Keratinocyte (primary cell): ENCODE measurements around the gene SLAIN2. TPM values are rescaled to one million over a fixed set of nuclear protein-coding genes. Genes with fewer than 3 reads are reported as not detected.
A peak's percentile ranks its signal among the peaks of the same experiment; 100 is the strongest.

Experiments
- DNase-seq: peaks from one replicate; pipeline ENCODE4 v3.0.0-alpha.2; 2011; ENCODE audit warnings: low read depth, missing footprints, low spot score
- FAIRE-seq: peaks from 2 replicates; lab custom pipeline; 2011; peaks lifted over from hg19 to GRCh38; lab: Jason Lieb, UNC
- H2AFZ ChIP-seq: 2 replicates; pipeline ENCODE4 v1.6.0; 2012; ENCODE audit warnings: low read length, control low read depth, inconsistent platforms; ENCODE audit not compliant: control insufficient read depth
- H3K27ac ChIP-seq: 2 replicates; pipeline ENCODE4 v1.5.1; 2011; ENCODE audit warnings: low read length; ENCODE audit not compliant: control insufficient read depth, insufficient read depth
- H3K27me3 ChIP-seq: 3 replicates; pipeline ENCODE4 v1.6.0; 2011; ENCODE audit warnings: low read length; ENCODE audit not compliant: control insufficient read depth, insufficient read depth; ENCODE audit errors: extremely low read depth
- H3K36me3 ChIP-seq, 2 experiments: 2 replicates in 1 of 2; 3 replicates in 1 of 2; pipeline ENCODE4 v1.5.1; 2011; ENCODE audit warnings: low read length in 2 of 2, mild to moderate bottlenecking in 1 of 2; ENCODE audit not compliant: control insufficient read depth in 2 of 2, insufficient read depth in 2 of 2; ENCODE audit errors: extremely low read depth in 1 of 2
- H3K4me1 ChIP-seq: 3 replicates; pipeline ENCODE4 v1.5.1; 2011; ENCODE audit warnings: low read length; ENCODE audit not compliant: control insufficient read depth, insufficient read depth; ENCODE audit errors: extremely low read depth
- H3K4me2 ChIP-seq: 3 replicates; pipeline ENCODE4 v1.6.0; 2011; ENCODE audit warnings: low read depth, low read length; ENCODE audit not compliant: control insufficient read depth, insufficient read depth; ENCODE audit errors: extremely low read depth
- H3K4me3 ChIP-seq, 3 experiments: fragments of 200-600 bp in 1 of 3; sonication (generic) in 1 of 3; 2 replicates in 2 of 3; 3 replicates in 1 of 3; pipeline ENCODE4 v1.5.1; 2011 to 2016; ENCODE audit warnings: low read length in 3 of 3, mild to moderate bottlenecking in 3 of 3, control low read depth in 2 of 3, inconsistent platforms in 1 of 3, low read depth in 1 of 3, mixed read lengths in 1 of 3, mixed run types in 1 of 3, moderate library complexity in 1 of 3; ENCODE audit not compliant: control insufficient read depth in 2 of 3, insufficient read depth in 2 of 3; ENCODE audit errors: extremely low read depth in 1 of 3
- H3K79me2 ChIP-seq: 2 replicates; pipeline ENCODE4 v1.6.0; 2012; ENCODE audit warnings: low read length; ENCODE audit not compliant: control insufficient read depth, insufficient read depth
- H3K9ac ChIP-seq: 3 replicates; pipeline ENCODE4 v1.6.0; 2011; ENCODE audit warnings: low read length; ENCODE audit not compliant: control insufficient read depth, insufficient read depth; ENCODE audit errors: extremely low read depth
- H3K9me1 ChIP-seq: 3 replicates; pipeline ENCODE4 v1.6.0; 2011; ENCODE audit warnings: low read length; ENCODE audit not compliant: control insufficient read depth, insufficient read depth; ENCODE audit errors: extremely low read depth
- H3K9me3 ChIP-seq: 2 replicates; pipeline ENCODE4 v1.5.1; 2012; ENCODE audit warnings: low read depth, low read length; ENCODE audit not compliant: control insufficient read depth
- H4K20me1 ChIP-seq: 3 replicates; pipeline ENCODE4 v1.6.0; 2011; ENCODE audit warnings: low read length; ENCODE audit not compliant: control insufficient read depth, insufficient read depth; ENCODE audit errors: extremely low read depth
- EZH2 ChIP-seq: IDR thresholded peaks from one replicate; pipeline ENCODE4 v1.6.1; 2012; ENCODE audit warnings: inconsistent platforms, mild to moderate bottlenecking, low read length, moderate library complexity
- dilution Hi-C: fragments of 300-500 bp; cut with MboI; formaldehyde crosslinking; loops from one replicate; pipeline ENCODE4 v1.7.0; 2020; ENCODE audit warnings: low sequenced_read_pairs; ENCODE audit not compliant: extremely low pct_ligation_motif_present
- polyA plus RNA-seq, 5 experiments: library from polyadenylated mRNA; depleted of rRNA in 3 of 5; stranded (reverse) in 3 of 5; stranded (forward) in 1 of 5; unstranded in 1 of 5; fragments of >200 nt; gene quantifications; 1 replicate in 1 of 5; 2 replicates in 3 of 5; 3 replicates in 1 of 5; pipeline versions ENCODE4 v1.2.1 to v1.2.3, GENCODE V29; 2011 to 2012; ENCODE audit warnings: missing spikeins in 2 of 5, low read depth in 1 of 5, low replicate concordance in 1 of 5
- TF ChIP-seq, protein P1 (sequence below), 3 experiments: IDR thresholded peaks in 1 of 3; conservative IDR thresholded peaks in 1 of 3; optimal IDR thresholded peaks in 1 of 3; 2 replicates in 2 of 3; 3 replicates in 1 of 3; pipeline versions ENCODE3 to v1.5.1; 2011; ENCODE audit warnings: low read length in 3 of 3, mild to moderate bottlenecking in 3 of 3, moderate library complexity in 2 of 3, control low read depth in 1 of 3, inconsistent platforms in 1 of 3; ENCODE audit not compliant: insufficient read depth in 2 of 3; ENCODE audit errors: extremely low read depth in 1 of 3

SLAIN2 gene
- polyA plus RNA-seq, 1 donor (not counting 4 experiments of a cell fraction or from before 2014, with no cell fraction given) = 72.4 TPM

DNA sequence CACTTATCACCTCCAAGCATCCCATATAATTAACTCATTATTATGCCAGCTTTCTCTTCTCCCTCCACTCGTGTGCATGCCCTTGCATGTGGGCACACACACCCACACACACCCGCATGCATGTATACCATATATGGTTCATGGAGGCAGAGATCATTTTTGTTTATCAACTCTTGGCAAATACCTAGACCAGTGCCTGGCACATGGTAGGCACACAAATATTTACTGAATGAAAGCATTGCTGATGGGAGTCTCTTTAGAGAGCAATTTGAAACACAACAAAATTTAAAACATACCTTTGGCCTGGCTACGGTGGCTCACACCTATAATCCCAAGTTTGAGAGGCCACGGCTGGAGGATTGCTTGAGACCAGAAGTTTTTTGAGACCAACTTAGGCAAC lies 90.7 kb downstream of the SLAIN2 start:
- no peaks in the 10 kb centered on the region for H4K20me1 ChIP-seq
- H3K36me3 ChIP-seq = peaks cover 2 to 3% of the 10 kb centered on the region in 2 experiments
- DNase-seq (no peak), FAIRE-seq (no peak)
- H3K27me3 ChIP-seq = no peaks in the 10 kb centered on the region
- TF ChIP-seq, protein P1, sequence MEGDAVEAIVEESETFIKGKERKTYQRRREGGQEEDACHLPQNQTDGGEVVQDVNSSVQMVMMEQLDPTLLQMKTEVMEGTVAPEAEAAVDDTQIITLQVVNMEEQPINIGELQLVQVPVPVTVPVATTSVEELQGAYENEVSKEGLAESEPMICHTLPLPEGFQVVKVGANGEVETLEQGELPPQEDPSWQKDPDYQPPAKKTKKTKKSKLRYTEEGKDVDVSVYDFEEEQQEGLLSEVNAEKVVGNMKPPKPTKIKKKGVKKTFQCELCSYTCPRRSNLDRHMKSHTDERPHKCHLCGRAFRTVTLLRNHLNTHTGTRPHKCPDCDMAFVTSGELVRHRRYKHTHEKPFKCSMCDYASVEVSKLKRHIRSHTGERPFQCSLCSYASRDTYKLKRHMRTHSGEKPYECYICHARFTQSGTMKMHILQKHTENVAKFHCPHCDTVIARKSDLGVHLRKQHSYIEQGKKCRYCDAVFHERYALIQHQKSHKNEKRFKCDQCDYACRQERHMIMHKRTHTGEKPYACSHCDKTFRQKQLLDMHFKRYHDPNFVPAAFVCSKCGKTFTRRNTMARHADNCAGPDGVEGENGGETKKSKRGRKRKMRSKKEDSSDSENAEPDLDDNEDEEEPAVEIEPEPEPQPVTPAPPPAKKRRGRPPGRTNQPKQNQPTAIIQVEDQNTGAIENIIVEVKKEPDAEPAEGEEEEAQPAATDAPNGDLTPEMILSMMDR (optimal IDR thresholded peaks at IDR 0.05 in 1 of 3, IDR thresholded peaks at IDR 0.05 in 1 of 3, conservative IDR thresholded peaks at IDR 0.05 in 1 of 3; ENCODE audit: extremely low read depth in 1 of 3, insufficient read depth in 2 of 3, low read length in 3 of 3) = no peak
- no peak for TF ChIP-seq EZH2
- no peaks in the 10 kb centered on the region for H3K79me2 ChIP-seq
- H3K27ac ChIP-seq = no peak overlapping the region
- dilution Hi-C loops = no loop called here
- peaks cover 10% of the 10 kb centered on the region for H3K4me1 ChIP-seq
- no peak overlapping the region for H3K9ac ChIP-seq
- H3K4me3 ChIP-seq = no peak overlapping the region
- no peaks in the 10 kb centered on the region for H3K9me1 ChIP-seq
- H2AFZ ChIP-seq = no peak overlapping the region
- H3K4me2 ChIP-seq = no peak overlapping the region
- no peaks in the 10 kb centered on the region for H3K9me3 ChIP-seq

DNA sequence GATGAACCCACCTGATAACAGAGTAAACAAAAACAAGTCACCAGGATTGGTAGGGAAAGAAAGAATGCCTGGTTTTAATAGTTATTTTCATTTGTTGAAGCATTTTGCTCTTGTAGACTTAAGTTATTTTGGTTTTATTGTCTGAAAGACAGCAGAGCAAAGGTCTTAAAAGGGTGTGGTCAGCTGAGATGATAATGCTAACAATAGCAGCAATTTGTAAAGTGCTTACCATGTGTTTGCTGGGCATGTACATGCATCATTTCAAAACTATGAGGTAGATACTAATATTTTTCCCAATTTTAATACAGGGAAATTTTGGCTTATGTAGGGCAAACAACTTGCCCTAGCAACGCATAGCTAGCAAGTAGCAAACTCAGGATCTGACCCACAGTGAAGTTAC lies 95.0 kb downstream of the SLAIN2 start:
- Histone ChIP-seq H3K4me3 (no peak overlapping the region), H2AFZ (no peak overlapping the region), H3K79me2 (no peaks in the 10 kb centered on the region), H3K9me1 (no peaks in the 10 kb centered on the region), H3K9me3 (no peaks in the 10 kb centered on the region), H3K27me3 (no peaks in the 10 kb centered on the region), H3K9ac (no peak overlapping the region), H3K27ac (no peak overlapping the region), H4K20me1 (no peaks in the 10 kb centered on the region), H3K4me1 (peaks cover 7% of the 10 kb centered on the region), H3K4me2 (no peak overlapping the region), H3K36me3 (no peaks in the 10 kb centered on the region)
- dilution Hi-C loops = no loop called here
- FAIRE-seq (peak; percentile 20), DNase-seq (no peak)
- no peak for TF ChIP-seq EZH2
- TF ChIP-seq, protein P1 (optimal IDR thresholded peaks at IDR 0.05 in 1 of 3, IDR thresholded peaks at IDR 0.05 in 1 of 3, conservative IDR thresholded peaks at IDR 0.05 in 1 of 3; ENCODE audit: extremely low read depth in 1 of 3, insufficient read depth in 2 of 3, low read length in 3 of 3) = no peak
